ENCODE measurements around the gene FREY1. TPM values are rescaled to one million over a fixed set of nuclear protein-coding genes. Genes with fewer than 3 reads are reported as not detected.
A peak's percentile ranks its signal among the peaks of the same experiment; 100 is the strongest.

FREY1 gene
- total and polyA plus RNA-seq, 2 of the 13 experiments (the other 11 are each of a cell fraction or from before 2014, with no cell fraction given) = 0.44 to 0.73 TPM

DNA sequence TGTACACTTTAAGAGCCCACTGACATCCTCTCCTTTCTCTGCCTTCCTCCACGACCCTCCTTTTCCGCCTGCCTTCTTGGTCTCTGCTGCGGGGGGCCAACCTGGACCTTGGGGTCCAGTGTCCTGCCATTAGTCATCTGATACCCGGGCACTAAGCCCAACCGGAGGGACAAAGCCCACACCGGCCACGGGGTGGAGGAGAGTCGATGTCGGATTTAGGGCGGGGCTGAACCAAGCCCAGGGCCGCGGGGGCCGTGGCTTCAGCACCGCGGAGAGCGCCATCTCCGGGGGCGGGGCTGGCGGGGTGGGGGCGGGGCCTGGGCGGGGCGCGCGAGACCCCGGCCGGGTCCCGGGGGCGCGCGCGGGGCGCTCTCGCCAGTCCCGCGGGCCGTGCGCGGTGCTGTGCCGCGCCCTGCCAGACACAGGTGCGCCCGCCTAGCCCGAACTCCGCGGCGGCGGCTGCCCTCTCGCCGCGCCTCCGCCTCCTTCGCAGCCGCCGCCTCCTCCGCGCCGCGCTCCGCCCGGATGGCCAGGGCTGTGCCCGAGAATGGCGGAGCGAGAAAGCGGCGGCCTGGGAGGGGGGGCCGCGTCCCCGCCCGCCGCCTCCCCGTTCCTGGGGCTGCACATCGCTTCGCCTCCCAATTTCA, 21.7 kb downstream of the FREY1 start, which contains the start of gene MAPK8IP1 (continued):
- TF ChIP-seq, protein P1, sequence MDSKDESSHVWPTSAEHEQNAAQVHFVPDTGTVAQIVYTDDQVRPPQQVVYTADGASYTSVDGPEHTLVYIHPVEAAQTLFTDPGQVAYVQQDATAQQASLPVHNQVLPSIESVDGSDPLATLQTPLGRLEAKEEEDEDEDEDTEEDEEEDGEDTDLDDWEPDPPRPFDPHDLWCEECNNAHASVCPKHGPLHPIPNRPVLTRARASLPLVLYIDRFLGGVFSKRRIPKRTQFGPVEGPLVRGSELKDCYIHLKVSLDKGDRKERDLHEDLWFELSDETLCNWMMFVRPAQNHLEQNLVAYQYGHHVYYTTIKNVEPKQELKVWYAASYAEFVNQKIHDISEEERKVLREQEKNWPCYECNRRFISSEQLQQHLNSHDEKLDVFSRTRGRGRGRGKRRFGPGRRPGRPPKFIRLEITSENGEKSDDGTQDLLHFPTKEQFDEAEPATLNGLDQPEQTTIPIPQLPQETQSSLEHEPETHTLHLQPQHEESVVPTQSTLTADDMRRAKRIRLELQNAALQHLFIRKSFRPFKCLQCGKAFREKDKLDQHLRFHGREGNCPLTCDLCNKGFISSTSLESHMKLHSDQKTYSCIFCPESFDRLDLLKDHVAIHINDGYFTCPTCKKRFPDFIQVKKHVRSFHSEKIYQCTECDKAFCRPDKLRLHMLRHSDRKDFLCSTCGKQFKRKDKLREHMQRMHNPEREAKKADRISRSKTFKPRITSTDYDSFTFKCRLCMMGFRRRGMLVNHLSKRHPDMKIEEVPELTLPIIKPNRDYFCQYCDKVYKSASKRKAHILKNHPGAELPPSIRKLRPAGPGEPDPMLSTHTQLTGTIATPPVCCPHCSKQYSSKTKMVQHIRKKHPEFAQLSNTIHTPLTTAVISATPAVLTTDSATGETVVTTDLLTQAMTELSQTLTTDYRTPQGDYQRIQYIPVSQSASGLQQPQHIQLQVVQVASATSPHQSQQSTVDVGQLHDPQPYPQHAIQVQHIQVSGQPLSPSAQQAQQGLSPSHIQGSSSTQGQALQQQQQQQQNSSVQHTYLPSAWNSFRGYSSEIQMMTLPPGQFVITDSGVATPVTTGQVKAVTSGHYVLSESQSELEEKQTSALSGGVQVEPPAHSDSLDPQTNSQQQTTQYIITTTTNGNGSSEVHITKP (CRISPR knock-in tag; IDR thresholded peaks at IDR 0.05; ENCODE audit: low read depth) = peak; percentile 84
- TF ChIP-seq, protein P2, sequence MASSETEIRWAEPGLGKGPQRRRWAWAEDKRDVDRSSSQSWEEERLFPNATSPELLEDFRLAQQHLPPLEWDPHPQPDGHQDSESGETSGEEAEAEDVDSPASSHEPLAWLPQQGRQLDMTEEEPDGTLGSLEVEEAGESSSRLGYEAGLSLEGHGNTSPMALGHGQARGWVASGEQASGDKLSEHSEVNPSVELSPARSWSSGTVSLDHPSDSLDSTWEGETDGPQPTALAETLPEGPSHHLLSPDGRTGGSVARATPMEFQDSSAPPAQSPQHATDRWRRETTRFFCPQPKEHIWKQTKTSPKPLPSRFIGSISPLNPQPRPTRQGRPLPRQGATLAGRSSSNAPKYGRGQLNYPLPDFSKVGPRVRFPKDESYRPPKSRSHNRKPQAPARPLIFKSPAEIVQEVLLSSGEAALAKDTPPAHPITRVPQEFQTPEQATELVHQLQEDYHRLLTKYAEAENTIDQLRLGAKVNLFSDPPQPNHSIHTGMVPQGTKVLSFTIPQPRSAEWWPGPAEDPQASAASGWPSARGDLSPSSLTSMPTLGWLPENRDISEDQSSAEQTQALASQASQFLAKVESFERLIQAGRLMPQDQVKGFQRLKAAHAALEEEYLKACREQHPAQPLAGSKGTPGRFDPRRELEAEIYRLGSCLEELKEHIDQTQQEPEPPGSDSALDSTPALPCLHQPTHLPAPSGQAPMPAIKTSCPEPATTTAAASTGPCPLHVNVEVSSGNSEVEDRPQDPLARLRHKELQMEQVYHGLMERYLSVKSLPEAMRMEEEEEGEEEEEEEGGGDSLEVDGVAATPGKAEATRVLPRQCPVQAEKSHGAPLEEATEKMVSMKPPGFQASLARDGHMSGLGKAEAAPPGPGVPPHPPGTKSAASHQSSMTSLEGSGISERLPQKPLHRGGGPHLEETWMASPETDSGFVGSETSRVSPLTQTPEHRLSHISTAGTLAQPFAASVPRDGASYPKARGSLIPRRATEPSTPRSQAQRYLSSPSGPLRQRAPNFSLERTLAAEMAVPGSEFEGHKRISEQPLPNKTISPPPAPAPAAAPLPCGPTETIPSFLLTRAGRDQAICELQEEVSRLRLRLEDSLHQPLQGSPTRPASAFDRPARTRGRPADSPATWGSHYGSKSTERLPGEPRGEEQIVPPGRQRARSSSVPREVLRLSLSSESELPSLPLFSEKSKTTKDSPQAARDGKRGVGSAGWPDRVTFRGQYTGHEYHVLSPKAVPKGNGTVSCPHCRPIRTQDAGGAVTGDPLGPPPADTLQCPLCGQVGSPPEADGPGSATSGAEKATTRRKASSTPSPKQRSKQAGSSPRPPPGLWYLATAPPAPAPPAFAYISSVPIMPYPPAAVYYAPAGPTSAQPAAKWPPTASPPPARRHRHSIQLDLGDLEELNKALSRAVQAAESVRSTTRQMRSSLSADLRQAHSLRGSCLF (CRISPR knock-in tag; IDR thresholded peaks at IDR 0.05; ENCODE audit: borderline replicate concordance) = no peak
- TF ChIP-seq ZNF841 (CRISPR knock-in tag; IDR thresholded peaks at IDR 0.05; ENCODE audit: borderline replicate concordance) (peak; percentile 42; the same call in 1 of the 2 replicates), ZNF446 (CRISPR knock-in tag; IDR thresholded peaks at IDR 0.05) (no peak), KDM2A (CRISPR knock-in tag; IDR thresholded peaks at IDR 0.05; ENCODE audit: borderline replicate concordance, low read depth) (peak; percentile 73), BORCS8-MEF2B (CRISPR knock-in tag; IDR thresholded peaks at IDR 0.05) (peak; percentile 38; the same call in 1 of the 2 replicates), ZNF34 (CRISPR knock-in tag; IDR thresholded peaks at IDR 0.05; ENCODE audit: borderline replicate concordance) (no peak), ISL2 (CRISPR knock-in tag; IDR thresholded peaks at IDR 0.05) (no peak), ETV5 (CRISPR knock-in tag; IDR thresholded peaks at IDR 0.05; ENCODE audit: borderline replicate concordance) (peak; percentile 33; the same call in 1 of the 2 replicates), ZNF12 (CRISPR knock-in tag; IDR thresholded peaks at IDR 0.05) (0 out of 2 replicates have a peak, but pooled peaks have one; percentile 27), ZKSCAN8 (CRISPR knock-in tag; IDR thresholded peaks at IDR 0.05; ENCODE audit: borderline replicate concordance) (no peak), NFIB (CRISPR knock-in tag; IDR thresholded peaks at IDR 0.05; ENCODE audit: borderline replicate concordance) (no peak), ZNF441 (CRISPR knock-in tag; IDR thresholded peaks at IDR 0.05; ENCODE audit: borderline replicate concordance) (peak; percentile 78; the same call in 1 of the 2 replicates)
- TF ChIP-seq, protein P3, sequence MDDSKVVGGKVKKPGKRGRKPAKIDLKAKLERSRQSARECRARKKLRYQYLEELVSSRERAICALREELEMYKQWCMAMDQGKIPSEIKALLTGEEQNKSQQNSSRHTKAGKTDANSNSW (CRISPR knock-in tag; IDR thresholded peaks at IDR 0.05; ENCODE audit: borderline replicate concordance) = no peak
- TF ChIP-seq, protein P4, sequence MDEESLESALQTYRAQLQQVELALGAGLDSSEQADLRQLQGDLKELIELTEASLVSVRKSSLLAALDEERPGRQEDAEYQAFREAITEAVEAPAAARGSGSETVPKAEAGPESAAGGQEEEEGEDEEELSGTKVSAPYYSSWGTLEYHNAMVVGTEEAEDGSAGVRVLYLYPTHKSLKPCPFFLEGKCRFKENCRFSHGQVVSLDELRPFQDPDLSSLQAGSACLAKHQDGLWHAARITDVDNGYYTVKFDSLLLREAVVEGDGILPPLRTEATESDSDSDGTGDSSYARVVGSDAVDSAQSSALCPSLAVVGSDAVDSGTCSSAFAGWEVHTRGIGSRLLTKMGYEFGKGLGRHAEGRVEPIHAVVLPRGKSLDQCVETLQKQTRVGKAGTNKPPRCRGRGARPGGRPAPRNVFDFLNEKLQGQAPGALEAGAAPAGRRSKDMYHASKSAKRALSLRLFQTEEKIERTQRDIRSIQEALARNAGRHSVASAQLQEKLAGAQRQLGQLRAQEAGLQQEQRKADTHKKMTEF (CRISPR knock-in tag; IDR thresholded peaks at IDR 0.05) = no peak
